ENCODE data around the gene CLSTN2.

The CLSTN2 gene

DNA sequence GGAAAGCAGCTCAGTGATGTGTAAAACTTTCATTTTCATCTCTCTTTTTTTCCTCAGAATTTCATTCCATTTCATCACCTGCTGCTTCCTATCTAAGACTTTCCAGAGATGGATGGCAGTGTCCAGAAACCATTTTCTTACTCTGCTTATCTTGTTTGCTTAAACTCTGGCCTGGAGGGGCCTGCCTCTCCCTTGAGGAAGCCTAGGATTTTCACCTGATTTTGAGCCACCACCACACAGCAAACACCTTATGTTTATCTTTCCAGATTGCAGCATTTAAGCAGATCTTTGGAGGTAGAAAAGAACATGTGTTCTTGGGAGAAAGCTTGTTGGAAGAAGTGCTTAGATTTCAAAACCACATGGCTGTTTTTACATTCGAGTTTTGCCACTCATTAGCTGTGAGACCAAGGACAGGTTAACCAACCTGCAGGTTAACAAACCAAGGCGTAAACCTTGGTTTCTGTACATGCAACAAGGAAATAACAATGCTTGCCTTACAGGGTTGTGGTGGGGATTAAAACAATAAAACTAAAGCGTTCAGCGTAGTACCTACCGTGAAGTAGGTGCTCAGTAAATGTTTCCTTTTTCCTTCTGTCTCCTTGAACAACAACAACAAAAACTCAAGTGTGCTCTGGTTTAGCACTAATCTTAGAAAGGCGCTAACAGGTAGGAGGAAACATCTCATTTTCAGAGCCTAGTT is 120.3 kb downstream of the CLSTN2 start:
- no peak for DNase-seq

DNA sequence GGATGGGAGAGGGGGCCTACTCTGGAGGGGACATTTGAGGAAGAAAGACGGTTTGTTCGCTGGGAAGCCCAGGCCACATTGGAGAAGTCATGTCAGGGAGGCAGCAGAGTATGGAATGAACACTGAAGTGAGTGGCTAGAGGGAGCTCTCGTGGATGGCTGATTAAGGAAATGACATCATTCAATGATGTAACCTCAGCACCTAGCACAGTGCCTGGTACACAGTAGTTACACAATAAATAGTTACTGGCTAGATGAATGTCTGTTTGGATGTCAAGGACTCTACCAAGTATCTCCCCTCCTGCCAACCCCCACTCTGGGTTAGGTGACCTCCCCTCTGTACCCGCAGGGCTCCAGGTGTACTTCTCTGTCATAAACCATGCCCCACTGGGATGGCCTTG is 121.1 kb downstream of the CLSTN2 start:
- DNase-seq, result no peak

DNA sequence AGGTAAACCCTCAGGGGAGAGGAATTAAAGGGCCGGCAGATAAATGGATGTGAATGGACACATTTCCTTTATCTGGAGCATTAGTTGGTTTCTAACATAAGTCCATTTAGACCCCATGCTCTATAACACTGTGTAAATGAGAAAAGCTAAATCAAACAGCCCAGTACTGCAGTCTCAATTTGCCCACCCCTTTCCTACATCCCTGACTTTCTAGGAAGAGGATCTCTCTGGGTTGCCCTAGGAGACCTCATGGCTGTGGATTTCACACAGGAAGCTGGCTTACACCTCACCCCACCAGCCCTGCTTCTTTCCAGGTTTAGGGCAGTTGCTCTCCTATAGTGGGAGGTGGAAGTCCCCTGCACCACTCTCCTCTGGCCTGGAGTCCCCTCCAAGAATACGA is 126.2 kb downstream of the CLSTN2 start:
- DNase-seq, result no peak

DNA sequence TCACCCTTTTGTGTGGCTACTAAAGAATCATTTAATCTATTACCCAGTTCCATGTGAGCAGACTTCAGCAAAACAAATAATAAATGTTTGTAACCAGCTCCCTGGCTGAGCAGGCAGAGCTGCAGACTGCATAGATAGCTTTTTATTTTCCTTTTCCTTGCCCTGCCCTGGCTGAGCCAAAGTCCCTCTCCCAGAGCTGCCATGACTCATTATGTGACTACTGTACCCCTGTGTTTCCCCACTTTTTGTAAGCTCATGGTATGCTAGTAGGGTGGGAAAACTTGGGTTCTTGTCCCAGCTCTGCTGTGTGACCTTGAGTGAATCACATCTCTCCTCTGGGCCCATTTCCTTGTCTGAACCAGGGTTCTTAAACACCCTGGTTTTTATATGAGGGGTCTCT is 127.5 kb downstream of the CLSTN2 start:
- DNase-seq, result no peak

DNA sequence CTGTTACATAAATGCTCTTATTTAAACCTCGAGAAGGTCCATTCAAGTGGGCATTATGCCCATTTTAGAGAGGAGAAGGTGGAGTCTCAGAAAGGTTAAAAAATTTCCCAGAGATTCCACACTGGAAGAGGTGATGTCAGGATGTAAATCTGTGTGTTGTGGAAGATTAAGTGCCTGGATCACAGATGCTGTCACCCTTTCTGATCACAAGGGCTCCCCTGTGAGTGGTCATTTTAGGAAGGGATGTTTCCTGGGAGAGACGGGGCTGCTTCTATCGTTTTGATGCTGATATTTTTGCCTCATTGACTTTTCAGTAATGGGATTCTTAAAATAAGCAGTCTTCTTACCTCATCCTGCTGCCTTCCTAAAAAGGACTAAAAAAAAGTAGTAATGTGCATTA is 132.5 kb downstream of the CLSTN2 start:
- no peak for DNase-seq

DNA sequence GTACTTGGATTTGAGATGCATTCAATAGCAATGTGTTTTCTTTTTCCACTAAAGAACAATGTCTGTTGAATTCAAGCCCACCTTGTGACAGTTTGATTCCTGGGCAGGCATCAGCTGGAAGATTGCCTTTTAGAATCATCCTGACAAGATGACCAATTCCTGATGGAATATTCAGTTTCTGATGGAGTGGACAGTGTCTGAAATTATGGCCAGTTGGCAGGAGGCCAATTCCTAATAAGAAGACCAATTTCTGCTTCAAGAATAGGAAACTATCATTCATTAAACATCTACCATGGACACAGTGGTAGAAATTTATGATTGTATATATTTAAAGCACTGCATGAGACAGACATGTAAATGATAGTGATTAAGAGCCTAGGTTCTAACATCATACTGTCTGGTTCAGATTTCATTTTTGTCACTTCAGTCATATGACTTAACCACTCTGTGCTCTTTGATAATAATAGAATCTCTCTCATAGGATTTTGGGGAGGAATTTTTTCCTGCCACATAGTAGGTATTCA is 133.6 kb downstream of the CLSTN2 start:
- DNase-seq, result no peak

DNA sequence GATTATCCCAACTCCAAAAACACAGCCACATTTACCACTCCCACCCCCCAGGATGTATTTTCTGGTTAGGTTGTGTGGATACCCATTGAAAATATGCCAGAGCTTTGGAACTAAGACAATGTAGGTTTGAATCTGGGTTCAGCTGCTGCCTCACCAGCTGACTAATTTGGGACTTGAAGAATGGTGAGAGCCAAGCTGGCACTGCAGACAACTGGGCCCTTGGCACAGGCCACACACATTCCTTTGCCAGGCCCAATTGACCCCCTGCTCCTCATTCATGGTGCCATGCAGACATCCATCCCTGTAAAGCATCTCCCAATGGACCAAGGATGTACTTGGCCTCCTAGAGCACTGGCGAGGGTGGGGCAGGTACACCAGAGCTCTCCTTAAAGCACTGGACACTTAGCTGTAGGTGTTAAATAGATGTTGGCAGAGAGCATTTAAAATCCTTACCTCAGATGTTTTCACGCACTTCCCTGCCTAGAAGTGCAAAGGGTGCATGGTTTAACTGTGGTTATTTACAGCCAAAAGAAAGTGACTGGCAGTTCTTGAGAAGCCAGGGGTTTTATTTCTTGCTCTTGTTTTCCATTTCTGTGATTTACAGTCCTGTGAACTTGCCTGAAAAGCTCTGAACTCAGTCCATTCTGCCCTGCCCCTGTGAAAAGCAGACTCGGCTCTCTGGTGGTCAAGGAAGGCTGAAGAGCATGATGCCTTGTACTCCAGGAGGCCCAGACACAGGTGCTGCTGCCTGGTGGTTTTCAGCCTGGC is 138.5 kb downstream of the CLSTN2 start:
- no peak for DNase-seq

DNA sequence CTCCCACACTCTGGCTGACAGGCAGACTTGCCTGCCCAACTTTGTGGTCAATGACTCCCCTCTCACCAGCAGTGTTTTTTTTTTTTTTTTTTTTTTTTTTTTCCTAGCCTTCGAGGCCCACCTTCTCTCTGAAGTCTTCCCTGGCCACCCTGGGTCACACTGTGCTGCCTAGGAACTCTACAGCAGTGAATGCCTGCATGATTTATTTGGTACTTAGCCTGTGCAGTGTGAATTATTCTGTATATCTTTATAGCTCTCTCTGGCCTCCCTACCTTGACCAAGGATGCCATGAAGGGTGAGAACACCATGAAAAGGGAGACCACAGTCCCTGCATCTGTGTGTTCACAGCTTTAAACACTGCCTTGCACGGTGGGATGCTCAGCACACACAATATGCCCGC is 141.6 kb downstream of the CLSTN2 start:
- no peak for DNase-seq

DNA sequence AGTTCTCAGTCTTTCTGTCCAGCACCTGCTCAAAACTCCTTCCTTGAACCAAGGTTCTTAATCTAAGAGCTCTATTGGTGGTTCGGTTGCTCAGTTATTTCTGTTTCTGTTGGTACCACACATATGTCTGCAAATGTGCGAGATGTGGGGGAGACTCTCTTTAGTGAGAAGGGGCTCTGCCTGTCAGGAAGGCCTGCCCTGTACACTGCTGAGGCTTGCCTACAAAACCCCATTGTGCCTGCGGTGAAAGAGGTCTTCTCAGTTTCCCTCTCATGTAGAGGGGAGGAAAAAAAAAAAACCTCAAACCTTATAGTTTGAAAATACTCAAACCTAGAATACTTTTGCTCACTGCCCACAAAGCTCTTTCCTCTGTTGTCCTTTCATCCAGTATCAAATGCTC is 142.4 kb downstream of the CLSTN2 start:
- no peak for DNase-seq

DNA sequence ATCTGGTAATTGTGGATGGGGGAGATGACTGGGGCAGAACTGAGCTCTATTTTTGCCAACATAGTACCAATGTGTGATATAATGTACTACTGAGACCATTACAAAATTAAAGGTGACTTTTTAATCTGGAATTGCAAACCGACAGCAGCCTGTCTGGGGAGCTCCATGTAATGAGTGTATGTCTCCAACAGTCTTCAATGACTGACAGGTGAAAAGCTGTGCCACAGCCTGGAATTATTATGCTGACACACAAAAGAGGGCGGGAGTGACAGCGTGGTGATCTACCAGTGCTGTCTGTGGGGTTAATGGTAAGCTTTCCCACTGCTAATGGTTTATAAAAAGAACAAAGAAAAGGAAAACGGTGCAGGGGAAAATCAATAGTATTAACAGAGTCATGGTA is 143.4 kb downstream of the CLSTN2 start:
- DNase-seq, result no peak

DNA sequence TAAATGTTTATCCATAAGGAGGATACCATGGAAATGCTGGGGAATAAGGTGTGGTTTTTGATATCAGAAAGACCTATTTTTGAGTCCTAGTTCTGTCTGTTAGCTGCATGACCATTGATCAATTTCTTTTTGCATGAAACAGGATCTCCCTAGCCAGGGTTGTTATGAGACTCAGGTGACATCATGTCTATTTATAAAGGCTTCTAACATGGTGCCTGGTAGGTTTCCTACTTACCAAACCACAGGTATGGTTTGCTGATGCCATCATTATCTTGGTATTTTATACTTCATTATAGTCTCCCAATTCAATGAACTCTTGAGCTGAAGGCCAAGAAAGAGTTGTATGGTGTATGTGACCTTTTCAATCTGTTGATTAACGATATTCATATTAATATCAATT is 144.0 kb downstream of the CLSTN2 start:
- DNase-seq, result no peak

DNA sequence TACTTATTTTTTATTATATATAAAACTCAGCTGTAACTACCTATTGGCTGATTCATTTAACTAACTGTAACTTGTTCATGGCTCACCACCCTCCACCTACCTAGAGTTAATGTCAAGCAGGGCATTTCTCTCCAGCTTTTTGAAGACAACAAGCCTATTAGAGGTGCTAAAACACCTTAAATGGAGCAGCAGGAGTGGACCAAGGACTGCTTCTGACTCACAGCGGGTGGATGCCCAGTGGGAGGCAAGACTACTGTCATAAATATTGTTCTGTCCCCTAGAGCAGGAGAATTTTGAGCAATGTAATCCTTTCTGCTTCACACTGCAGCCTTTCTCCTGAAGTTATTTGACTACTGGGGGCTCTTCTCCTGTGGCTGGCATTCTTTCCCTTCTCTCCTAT is 146.9 kb downstream of the CLSTN2 start:
- no peak for DNase-seq

DNA sequence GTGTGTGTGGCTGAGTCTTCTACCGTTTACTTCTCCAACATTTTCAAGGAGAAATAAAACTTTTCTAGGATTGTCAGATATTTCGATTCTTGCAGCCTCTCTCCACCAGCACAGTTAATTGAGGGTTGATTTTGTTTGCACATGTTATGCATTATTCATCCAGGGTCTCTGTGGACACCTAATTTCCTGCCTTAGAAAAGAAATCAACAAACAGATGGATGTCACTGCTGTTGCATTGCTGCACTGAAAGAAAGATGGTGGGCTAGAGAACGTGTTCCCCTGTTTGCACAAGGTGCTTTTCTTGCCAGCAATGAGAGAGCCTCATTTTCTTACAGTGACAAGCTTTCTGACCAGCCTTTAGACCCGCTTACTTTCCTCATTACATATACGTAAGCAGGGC is 150.0 kb downstream of the CLSTN2 start:
- DNase-seq, result no peak

DNA sequence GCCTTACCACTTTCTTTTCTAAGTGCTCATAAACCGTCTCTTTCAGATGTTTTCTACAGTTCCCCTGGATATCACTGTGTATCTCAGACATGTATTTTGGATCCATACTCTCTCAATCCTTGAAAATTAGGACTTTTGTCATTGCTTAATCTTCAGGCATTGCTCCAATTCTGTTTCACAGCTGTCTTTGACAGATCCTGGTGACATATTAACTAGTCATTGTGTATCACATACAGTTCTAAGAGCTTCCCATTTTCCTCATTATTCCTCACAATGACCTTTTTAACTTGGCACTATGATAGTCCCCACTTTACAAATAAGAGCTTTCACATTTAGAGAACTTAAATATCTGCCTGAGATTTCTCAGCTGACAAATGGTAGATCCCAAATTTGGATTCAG is 151.7 kb downstream of the CLSTN2 start:
- no peak for DNase-seq

DNA sequence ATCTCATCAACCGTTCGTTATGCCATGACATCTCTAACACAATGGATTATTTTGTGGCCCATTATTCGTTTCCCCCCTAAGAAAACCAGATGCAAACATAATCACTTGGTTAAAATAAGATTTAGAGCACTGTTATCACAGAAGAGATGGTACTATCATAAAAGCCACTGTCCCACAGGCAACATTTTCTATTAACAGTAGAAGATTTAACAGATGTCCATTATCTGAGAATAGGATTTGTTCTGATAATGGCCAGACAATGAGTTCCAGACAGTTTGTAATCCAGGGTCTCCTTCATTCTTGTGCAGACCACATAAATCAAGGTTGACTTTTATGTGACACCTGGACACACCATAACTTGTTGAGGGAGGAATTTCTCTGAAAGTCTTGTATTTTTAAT is 153.1 kb downstream of the CLSTN2 start:
- DNase-seq, result no peak

DNA sequence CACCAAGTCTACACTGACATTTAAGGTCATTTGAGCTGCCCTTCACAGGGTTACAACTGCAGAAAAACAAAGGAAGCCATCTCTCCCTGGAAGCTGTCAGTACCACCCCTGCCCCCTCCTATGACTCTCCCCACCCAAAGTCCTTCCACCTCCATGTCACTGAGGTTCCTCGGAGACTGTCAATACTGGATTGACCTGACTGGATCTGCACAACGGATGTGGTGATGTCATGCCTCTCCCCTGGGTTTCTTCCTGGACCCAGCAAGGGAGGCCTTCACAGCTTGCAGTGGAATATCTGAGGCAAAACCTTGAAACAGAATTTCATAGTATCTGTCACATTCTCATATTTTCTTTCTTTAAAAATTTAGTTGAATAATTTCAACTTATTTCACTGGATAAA is 153.5 kb downstream of the CLSTN2 start:
- DNase-seq, result no peak

DNA sequence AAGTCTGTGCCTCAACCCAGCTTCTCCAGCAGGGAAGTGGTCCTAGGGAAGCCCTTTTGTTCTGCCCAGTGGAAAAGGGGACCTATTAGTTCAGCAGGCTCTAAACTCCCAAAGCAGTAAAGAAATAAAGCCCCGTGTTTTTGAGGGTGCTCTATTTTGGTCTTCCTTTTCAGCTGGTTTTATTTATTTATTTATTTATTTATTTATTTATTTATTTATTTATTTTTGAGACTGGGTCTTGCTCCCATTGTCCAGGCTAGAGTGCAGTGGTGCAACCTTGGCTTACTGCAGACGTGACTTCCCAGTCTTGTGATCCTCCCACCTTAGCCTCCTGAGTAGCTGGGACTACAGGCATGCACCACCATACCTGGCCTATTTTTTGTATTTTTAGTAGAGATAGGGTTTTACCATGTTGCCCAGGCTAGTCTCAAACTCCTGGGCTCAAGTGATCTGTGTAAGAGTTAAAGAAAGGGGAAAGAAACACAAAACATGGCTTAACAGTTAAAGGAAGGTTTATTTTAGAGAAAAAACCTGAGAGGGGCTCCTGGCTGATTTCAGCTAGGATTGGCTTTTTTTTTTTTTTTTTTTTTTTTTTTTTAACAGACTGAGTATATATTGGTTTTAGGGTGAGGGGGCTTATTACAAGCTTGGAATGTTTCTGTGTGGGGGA is 154.6 kb downstream of the CLSTN2 start:
- no peak for DNase-seq

DNA sequence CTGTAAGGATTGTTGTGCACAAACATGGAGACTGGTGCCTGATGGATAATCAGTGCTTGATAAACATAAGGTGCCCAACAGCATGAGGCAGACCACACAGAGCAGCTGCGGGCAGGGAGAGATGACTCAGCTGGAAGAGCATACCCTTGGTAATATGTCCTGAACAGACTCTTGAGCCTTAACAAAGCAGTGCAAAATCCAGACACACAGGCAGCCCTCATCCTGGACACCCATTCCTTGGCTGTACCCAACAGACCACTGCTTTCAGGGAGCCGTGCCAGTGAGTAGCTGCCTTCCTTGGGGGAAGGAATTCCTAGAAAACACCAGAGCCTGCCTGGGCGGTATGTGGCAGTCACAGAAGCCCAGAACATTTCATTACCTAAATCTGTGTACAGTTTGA is 156.2 kb downstream of the CLSTN2 start:
- no peak for DNase-seq

DNA sequence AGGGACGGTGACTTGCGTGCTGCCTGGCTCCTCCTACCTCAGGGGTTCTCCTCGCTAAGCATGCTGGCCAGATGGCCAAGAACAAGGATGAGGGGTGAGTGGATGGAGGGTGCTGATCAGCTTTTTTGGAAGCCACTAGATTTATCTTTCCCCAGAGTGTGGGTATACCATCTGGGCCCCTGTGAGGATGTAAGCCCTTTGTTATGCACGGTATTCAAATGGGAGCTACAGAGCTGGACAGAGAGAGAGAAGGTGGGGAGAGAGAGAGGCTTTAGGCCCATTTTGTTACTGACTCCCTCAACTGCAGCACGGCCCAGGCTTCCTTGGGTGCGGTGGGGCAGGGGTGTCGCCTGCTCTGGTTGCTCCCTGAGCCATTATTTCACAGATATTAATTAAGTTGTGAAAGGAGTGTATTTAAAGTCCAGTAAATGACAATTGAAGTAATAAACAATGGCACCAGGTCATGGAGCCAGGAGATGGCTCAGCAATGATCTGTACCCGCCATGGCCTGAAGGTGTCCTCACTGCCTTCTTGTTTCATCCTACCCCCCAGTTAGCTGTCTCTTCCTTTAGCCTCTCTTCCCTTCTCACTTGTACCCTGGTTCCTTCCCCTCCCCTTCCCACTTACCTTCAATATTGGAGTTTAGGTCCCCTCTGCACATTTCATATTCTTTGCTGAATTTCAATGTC is 158.0 kb downstream of the CLSTN2 start:
- DNase-seq, result no peak

DNA sequence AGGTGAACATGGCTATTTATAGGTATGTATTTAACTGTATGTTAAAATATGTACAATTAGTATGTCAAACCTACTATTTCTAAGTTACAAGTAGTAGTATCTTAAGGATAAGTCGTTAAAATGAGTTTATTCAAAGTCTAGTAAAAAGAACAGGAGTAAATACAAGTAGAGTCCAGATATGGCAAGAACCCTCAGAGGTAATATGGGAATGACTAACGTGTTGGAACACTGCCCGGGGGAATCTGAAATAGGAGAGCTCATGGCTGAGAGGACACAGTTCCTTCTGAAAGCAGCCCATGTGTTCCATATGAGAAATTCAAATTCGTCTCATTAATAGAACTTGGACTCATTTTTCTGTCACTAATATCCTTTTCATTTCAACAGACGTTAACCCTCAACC is 158.8 kb downstream of the CLSTN2 start:
- no peak for DNase-seq

DNA sequence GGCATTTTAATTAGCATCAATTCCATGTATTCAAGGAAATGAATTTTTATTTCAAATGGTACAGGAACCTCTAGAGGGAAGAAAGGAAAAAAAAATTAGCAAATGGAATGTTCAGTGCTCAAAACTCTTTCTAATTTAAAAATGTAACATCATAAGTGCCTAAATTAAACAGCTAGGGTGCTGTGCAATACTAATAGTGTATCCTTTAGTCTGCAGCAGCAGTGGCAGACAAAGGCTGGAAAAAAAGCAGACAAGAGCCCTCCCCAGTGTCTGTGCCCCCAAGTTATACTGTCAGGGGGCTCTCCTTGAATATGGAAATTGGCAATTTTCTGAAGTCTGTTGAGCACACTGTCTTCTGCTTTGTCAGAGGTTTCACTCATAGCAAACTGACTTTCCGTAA is 159.5 kb downstream of the CLSTN2 start:
- no peak for DNase-seq

DNA sequence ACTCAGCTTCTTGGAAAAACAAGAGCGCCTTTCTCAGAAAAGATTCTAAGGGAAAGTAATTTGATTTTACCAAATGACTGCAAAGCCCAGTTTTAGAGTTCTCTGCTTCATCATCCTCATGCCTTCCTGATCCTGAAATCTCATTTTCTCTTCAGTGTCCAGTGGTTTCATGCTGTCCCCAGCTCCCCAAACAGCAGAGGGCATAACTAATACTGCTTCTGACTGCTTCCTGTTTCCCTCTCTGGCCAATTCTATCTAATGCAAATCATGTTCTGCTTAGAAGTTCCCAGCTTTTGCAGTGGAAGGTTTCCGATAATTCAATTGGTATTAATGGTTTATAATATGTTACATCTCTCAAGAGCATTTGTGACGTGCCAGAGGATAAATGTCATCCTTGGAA is 161.1 kb downstream of the CLSTN2 start:
- no peak for DNase-seq

DNA sequence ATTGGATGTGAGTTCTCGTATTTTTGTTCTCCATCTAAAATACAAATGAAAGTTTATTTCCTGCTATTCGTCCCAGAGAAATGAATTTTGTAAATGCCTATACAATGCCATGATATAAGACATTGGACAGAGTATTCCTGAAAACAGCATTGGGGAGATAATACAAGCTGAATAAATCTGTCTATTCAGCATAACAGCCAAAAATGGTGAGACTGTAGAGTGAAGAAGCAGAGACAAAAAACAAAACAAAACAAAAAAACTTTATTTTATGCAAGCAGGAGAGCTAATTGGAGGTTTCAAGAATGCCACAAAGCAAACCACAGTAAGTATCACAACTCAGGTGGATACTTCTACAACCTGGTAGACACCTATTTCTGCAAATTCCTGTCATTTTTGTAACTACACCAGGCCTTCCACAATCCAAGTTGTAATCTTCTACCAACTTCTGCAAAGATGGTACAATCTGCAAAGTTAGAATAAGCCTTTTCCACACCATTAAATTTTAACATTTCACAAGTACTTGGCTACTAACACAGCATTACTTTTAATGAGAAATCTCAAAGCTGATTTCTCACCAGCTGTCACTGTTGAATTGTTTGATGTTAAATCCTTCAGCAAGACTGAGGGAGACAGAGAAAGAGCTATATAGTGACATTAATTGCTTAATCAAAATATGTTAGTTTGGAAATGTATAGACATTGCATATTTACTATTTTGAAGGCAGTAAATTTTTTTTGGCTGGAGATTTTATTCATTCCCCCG is 163.1 kb downstream of the CLSTN2 start:
- no peak for DNase-seq
